Suppressor macrophage (primary cell): ENCODE data around the gene NR1D2.
"Not testable (repeated sequence)": the region's sequence is repeated elsewhere in the genome, so short reads cannot be mapped to it uniquely, and the experiment has no call there.

ENCODE experiments used
- DNase-seq, 4 experiments: peaks; one replicate each; pipeline ENCODE4 v3.0.0-alpha.2; 2020 to 2022
- total RNA-seq, 17 experiments: gene quantifications; one replicate each; lab custom pipeline; 2026; ENCODE audit warnings: mixed read lengths in 6 of 17, inconsistent platforms in 3 of 17; lab: John Stamatoyannopoulos, UW

The NR1D2 gene
- total RNA-seq: 5.3 to 62.3 (median 29.7) reads per million in 17 experiments

- peak; percentile 89 to 97 (median 92) for DNase-seq
Measured at GRCh38 chr3:23944861-23945662, at the start of gene NR1D2. NR1D2 (plus strand) TSS chr3:23945286; CDS start chr3:23945579, 293 bp downstream.

DNA sequence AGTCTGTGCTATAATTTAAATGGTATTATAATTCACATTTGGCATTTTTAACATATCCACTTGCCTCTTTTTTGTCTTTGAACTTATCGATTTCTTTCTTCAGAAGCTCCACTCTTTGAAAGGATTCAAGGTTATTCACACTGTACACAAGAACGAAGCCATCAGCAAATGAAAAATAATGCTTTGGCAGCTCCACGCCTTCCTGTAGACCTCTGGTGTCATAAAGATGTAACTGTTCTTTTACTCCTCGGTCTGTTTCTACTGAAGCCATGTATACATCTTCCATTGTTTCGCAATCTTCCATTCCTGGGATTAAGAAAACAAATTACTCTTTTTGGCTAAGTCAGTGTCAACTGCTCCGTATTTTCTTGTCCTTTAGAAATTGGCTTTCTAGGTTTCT lies 44.3 kb upstream of the NR1D2 start:
- no peak for DNase-seq

- no peak for DNase-seq
Measured at GRCh38 chr3:23904545-23904944, 40.5 kb upstream of the NR1D2 start.

DNA sequence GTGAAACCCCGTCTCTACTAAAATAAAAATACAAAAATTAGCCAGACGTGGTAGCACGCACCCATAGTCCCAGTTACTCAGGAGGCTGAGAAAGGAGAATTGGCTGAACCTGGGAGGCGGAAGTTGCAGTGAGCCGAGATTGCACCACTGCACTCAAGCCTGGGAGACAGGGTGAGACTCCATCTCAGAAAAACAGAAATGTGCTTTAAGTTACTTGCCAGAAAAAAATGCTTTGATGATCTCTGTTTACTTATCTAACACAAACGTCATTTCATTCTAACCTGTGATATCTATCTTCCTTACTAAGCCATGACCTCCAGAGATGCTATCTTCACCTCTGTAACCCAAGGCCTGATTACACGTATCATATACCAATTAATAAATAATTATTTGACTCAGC lies 35.7 kb upstream of the NR1D2 start:
- DNase-seq: no peak

DNA sequence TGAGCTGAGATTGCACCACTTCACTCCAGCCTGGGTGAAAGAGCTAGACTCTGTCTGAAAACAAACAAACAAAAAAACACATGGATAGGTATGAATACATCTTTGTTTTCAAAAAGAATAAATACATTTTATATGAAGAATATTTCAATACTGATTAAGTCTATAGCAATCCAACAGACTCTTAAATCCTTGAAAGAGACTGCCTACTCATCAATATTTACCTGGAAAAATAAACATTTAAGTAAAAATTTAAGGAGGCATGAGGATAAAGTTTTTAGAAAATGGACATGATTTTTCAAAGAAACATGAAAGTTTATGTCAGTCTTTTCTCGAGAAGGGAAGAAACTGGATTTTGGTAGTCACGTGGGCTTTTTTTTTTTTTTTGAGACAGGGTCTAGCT lies 33.7 kb upstream of the NR1D2 start:
- DNase-seq: no peak

- DNase-seq: not testable (repeated sequence)
Measured at GRCh38 chr3:23912335-23912734, 32.8 kb upstream of the NR1D2 start.

- DNase-seq: no peak
Measured at GRCh38 chr3:23913182-23913581, 31.9 kb upstream of the NR1D2 start.

- DNase-seq: peak in 1 of 4 experiments; percentile 12
Measured at GRCh38 chr3:23913873-23914743, 31.0 kb upstream of the NR1D2 start.

GRCh38 chr3:23915537-23916108 lies 29.5 kb upstream of the NR1D2 start:
- DNase-seq: peak; percentile 34 to 60 (median 46)

- DNase-seq: peak in 1 of 4 experiments; percentile 53
Measured at GRCh38 chr3:23916152-23916885, 28.8 kb upstream of the NR1D2 start.

- peak; percentile 96 to 98 (median 98) for DNase-seq
Measured at GRCh38 chr3:23916886-23917678, 28.0 kb upstream of the NR1D2 start, which contains the start of the genes NKIRAS1 and RPL15. NKIRAS1 (minus strand) TSS chr3:23916990; CDS start chr3:23910904, 6,086 bp downstream. RPL15 (plus strand) TSS chr3:23917132; CDS start chr3:23917860, 728 bp downstream.

GRCh38 chr3:23917679-23918303 lies 27.3 kb upstream of the NR1D2 start:
- peak; percentile 89 to 94 (median 93) for DNase-seq

DNA sequence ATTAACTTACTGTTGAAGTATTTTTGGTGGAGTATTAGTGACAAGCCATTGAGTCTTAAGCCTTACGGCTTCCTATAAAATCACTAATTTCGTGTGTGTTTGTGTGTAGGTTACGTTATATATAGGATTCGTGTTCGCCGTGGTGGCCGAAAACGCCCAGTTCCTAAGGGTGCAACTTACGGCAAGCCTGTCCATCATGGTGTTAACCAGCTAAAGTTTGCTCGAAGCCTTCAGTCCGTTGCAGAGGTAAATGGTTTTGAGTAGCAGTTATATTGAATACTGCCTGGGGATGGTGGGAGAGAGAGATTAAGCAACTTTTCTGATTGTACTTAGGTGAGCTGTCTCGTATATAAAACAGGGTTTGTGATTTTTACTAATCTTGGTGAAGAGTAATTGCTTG lies 26.8 kb upstream of the NR1D2 start:
- not testable (repeated sequence) for DNase-seq

DNA sequence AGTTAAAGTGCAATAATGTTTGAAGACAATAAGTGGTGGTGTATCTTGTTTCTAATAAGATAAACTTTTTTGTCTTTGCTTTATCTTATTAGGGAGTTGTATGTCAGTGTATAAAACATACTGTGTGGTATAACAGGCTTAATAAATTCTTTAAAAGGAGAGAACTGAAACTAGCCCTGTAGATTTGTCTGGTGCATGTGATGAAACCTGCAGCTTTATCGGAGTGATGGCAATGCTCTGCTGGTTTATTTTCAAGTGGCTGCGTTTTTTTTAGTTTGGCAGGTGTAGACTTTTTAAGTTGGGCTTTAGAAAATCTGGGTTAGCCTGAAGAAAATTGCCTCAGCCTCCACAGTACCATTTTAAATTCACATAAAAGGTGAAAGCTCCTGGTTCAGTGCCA lies 25.5 kb upstream of the NR1D2 start:
- DNase-seq: no peak

- no peak for DNase-seq
Measured at GRCh38 chr3:23920151-23920655, 24.9 kb upstream of the NR1D2 start.

- no peak for DNase-seq
Measured at GRCh38 chr3:23921052-23921511, 24.0 kb upstream of the NR1D2 start.

DNA sequence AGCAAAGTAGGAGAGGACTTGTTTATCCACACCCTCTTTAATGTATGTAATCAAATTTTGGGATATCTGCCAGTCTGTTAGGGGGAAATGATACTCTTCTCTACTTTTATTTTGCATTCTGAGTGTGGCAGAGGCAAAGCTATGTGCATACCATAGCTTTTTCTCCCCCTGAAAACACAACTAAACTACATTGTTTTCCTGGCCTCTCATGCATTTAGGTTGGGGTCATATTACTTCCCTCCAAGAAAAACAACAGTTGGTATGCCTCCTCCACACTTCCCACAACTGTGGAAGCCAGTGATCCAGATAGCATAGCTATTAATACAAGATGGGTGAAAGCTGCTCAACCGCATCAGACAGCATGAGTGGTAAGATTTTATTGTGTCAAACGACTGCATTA lies 21.3 kb upstream of the NR1D2 start:
- no peak for DNase-seq

DNA sequence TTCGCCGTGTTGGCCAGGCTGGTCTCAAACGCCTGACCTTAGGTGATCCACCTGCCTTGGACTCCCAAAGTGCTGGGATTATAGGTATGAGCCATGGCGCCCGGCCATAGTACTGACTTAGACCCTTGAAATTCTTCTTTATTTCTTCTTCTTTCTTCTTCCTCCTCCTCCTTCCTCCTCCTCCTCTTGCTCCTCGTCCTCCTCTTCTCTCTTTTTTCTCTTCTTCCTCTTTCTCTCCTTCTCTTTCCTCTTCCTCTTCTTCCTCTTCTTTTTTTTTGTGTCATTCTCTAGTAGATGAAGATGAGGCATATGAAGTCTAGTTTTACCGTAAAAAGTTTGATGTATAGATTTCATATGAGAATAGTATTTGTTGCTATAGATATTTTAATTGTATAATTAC lies 18.8 kb upstream of the NR1D2 start:
- DNase-seq: no peak

DNA sequence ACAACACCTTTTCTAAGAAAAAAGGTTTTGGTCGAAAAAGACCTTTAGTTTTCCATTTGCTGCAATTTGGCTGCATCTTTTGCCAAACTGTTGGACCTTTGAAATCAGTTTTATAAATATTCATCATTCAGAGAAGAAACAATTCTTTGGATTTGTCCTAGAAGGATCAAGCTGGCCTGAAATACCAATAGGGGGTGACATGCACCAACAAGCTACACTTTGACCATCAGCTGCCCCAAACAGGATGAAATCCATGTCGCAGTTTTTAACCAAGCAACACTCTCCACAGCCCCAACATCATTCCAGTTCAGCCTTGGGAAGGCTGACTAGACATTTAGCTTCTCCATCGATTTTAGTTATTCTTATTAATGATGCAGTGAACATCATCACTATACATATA lies 18.4 kb upstream of the NR1D2 start:
- DNase-seq: no peak

- peak; percentile 37 to 76 (median 59) for DNase-seq
Measured at GRCh38 chr3:23928524-23928923, 16.6 kb upstream of the NR1D2 start.
